ENCODE data around the gene TMEM11.

Gene TMEM11, protein sequence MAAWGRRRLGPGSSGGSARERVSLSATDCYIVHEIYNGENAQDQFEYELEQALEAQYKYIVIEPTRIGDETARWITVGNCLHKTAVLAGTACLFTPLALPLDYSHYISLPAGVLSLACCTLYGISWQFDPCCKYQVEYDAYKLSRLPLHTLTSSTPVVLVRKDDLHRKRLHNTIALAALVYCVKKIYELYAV

DNA sequence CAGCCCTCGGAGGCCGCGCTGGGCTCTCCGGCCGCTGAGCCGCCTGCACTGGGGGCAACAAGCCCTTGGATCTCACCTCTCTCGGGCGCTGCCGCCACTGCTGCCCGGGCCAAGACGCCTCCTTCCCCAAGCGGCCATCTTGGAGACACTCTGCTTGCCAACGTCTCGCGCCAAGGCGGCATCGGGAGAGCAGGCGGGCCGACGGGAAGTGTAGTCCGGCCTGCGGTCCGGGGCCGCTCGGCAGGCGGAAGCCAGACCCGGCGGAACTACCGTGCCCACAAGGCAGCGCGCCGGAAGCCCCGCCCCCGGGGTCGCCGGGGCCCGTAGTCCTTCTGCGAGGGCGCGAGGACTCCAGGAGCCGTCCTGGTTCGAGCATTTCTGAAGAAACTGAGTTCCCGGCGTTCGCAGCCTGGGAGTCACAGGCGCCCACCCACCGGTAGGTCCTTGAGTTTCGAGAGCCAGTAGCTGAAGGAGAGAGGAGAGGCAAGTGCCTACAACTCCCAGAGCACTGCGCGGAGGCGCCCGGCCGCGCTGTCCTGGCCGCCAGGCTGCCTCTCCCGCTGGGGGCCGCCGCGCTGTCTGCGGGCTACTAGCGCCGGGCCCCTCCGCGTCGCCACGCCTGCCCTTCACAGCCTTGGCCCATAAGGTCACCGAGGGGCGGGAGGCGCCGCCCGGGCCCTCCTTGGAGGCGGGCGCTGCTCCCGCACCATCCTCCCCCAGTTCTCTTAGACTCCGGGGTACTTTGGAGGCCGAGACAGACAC is at the start of gene TMEM11:
Gene TMEM11, minus strand, starts transcription at position 147 of the 762 bp plus-strand sequence. Its CDS starts 9 bp downstream, at position 138.
- DNase-seq: peak; percentile 96

DNA sequence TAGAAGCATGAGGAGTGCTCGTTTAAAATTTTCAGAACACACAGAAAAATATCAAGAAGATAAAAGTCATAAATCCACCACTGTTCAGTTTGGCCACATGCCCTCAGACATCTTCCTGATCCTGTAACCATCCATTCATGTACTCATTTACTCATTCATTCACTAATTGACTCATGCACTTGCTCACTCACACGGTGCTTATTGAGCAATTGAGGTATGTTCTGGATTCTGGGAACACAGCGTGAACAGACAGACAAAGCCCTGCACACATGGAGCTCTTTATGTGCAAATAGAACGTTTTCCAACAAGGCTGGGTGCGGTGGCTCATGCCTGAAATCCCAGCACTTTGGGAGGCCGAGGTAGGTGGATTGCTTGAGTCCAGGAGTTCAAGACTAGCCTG is 49.4 kb upstream of the TMEM11 start:
- DNase-seq: no peak

- no peak for DNase-seq
Measured at GRCh38 chr17:21262259-21262993, 48.5 kb upstream of the TMEM11 start.

- DNase-seq: no peak
Measured at GRCh38 chr17:21258593-21258992, 44.6 kb upstream of the TMEM11 start.

GRCh38 chr17:21253646-21254441 is 39.9 kb upstream of the TMEM11 start:
- no peak for DNase-seq

DNA sequence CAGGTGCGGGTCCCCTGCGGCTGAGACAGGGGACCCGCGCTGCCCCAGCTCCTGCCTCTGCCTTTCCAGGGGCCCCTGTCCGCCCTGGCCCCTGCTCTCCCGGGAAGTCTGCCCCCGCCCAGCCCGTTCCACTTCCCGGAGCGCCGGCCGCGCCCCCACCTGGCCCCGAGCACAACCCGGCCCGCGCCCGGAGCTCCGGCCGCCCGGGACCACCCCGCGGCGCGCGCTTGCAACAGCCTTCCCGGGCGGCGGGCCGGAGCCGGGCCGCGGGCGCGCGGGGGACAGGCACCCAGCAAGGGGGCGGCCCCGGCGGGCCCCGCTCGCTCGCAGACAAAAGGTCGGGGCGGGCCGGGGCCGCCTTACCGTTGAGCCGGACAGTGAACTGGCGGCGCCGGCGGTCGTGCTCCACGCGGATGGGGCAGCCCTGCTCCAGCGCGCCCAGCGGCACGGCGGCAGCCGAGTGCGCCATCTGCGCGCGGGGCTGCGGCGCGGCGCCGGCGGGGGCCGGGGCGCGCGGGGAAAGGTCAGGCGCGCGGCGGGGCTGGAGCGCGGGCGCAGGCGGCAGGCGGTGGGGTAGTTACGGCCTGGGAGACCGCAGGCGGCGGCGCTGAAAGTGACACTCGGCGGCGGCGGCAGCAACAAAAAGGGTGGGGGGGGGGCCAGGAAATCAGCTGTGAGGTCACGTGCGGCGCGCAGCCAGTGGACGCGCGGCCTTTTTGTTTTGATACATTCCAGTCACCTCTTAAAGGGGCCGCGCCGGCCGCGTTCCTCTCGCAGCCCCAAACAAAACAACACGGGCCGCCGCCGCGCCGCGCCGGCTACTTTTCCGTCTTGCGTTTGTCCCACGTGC is 39.1 kb upstream of the TMEM11 start, which contains the start of gene NATD1:
Gene NATD1, minus strand, starts transcription at position 615 of the 850 bp plus-strand sequence. Its CDS starts 146 bp downstream, at position 469.
- DNase-seq: peak; percentile 76

DNA sequence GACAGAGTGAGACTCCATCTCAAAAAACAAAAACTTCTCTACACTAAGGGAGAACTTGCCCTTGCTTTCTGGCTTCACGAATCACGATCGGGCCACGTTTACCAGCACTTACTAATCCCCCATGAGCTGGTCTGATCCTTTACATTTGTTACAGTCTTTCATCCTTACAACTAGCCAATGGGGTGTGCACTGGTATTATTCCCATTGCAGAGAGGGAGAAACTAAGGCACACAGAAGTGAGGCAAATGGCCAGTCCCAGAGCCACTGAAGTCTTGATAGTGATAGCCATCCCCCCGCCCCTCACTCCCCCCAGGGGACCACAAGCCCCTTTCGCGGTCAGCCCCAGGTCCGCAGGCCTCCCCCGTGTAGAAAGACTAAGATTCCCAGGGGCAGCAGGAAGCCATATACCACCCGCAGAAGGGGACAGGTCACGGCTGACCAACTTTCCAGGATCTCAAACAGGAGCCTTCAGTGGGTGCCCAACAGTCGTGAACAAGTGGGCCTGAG is 38.4 kb upstream of the TMEM11 start:
- no peak for DNase-seq

DNA sequence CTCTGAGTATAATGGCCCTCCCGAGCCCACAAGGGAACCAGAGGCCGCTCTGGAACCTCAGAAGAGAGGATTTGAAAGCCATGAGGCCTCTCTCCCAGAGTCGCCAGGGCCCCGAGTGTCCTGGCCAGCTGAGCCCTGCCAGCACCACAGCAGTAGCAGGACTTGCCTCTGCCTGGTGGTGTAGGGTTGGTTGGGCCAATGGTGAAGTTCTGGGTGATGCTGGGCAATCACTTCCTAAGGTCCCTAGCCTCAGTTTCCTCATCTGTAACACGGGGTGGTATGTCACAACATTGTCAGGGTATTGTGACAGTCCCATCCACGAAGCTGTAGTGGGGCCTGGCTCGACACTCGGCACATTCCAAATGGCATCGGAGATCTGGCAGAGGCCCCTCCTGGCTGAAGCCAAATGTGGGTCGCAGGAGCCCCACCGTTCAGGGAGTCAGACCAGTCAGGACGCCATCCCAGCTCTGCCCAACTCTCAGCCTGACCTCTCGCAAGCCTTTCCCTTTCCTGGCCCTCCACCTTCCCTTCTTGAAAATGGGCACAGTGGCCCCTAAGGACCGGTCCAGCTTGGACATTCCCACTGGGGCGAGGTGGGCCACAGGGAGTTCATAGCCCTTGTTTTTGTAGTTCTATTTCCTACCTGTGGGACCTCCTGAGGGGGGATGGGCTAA is 37.5 kb upstream of the TMEM11 start:
- no peak for DNase-seq

- no peak for DNase-seq
Measured at GRCh38 chr17:21250854-21251253, 36.9 kb upstream of the TMEM11 start.

- no peak for DNase-seq
Measured at GRCh38 chr17:21249920-21250703, 36.2 kb upstream of the TMEM11 start.

DNA sequence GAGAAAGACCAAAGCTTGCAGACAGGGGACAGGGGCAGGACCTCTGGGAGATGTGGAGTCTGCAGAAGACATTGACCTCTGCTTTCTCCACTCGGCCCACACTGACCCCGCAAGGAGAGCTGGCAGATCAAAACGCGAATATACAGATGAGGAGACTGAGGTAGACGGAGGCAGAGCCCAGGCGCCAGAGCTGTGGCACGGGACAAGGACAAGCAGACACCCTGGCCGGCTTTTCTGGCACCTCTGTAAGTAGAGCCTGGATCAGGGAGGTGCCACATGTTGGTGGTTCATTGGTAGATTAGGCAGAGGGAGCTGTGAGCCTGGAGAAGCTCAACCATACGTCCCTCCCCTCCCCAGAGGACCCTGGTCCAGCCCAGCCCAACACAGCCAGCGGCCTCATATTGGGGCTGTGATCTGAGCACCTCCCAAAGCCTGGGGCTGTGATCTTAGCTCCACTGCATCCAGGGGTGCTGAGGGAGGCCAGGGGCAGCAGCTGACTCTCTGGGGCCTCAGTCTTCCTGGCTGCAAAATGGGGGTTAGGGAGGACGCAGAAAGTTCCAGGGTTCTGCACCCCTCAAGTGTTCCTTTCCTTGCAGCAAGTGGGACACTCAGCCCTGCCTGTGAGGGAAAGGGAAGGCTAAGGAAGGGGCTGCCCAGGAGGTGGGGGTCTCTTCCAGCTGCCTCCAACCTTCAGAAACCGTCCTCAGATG is 35.3 kb upstream of the TMEM11 start:
- no peak for DNase-seq

DNA sequence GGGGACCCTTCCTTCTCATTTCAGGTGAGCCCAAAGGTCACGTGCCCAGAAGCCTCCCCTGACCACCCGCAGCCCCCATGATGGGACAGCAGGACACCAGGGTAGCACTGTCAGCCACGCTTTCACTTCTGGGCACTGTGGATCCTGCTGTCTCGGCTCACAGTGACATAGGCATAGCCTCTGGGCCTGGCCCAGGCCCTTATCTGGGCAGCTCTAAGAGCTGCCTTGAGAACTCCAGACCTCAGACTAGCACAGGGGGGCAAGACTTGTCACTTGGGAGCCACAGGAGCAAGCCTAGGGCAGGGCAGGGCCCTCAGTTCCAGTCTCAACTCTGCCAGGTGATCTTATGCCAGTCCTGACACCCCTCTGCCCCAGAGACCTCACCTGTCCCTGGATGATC is 34.5 kb upstream of the TMEM11 start:
- DNase-seq: no peak

DNA sequence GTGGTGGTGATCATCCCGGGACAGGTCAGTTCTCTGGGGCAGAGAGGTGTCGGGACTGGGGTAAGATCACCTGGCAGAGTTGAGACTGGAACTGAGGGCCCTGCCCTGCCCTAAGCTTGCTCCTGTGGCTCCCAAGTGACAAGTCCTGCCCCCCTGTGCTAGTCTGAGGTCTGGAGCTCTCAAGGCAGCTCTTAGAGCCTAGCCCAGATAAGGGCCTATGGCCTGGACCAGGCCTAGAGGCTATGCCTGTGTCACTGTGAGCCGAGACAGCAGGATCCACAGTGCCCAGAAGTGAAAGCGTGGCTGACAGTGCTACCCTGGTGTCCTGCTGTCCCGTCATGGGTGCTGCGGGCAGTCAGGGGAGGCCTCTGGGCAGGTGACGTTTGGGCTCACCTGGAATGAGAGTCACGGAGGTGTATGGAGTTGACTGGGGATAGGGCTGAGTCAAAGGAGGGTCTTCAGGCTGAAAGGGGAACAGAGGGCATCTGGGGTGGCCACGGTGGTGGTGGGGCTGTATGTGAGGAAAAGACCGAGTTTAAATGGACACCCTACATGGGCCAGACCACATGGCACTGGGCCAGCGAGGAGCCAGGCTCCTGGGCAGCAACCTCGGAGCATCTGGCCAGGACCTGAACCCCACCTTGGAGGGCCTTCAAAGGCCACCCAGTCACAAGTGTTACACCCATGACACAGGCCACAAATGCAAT is 33.7 kb upstream of the TMEM11 start:
- DNase-seq: no peak

DNA sequence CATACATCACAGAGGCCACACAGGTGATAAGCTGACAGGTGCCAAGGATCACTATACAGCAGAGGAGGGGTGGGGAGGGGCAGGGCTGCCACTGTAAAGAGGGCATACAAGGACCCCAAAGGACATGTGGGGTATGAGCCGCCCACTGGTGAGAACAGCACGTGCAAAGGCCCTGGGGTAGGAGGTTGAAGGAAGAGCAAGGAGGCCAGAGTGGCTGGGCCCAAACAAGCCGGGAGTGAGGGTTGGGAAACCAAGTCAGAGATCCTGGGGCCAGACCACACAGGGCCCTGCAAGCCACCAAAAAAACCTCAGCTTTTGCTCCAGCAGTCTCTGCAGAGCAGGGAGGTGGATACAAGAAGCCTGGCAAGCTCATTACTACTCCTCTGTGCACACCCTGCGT is 32.7 kb upstream of the TMEM11 start:
- no peak for DNase-seq

GRCh38 chr17:21245639-21246084 is 31.7 kb upstream of the TMEM11 start:
- no peak for DNase-seq

DNA sequence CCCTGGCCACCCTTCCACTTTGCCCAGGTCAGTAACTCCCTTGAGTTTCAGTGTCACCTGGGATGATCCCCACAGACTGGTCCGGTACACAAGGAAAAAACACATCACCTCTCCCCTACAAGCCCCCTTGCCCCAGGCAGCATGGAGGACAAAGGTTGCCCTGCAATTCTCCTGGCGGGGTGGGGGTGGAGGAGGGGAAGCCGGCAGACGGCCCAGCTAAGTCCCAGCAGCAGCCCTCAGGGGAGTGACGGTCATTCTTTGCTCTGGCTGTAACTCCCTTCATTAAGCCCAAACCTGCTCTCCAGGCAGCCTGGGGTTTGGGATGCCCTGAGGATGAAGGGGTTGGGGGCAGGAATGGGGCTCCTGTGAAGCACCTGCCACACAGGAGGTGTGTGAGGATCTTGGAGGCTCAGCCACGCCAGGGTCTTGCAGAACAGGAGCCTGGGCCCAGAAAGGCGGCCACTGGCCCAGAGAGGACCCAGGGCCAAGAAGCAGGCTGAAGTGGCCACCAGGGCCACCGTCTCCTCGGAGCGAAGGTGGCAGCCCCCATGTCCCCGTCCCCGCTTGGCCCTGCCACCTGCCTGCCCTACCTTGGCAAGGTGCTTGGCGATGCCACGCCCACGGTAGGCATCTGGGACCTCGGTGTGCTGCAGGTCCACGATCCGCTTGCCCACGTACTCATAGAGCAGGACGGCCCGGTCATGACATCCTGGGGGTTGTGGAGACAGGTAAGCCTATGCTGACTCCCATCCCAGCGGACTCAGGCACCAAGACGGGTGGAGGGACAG is 29.7 kb upstream of the TMEM11 start:
- no peak for DNase-seq

DNA sequence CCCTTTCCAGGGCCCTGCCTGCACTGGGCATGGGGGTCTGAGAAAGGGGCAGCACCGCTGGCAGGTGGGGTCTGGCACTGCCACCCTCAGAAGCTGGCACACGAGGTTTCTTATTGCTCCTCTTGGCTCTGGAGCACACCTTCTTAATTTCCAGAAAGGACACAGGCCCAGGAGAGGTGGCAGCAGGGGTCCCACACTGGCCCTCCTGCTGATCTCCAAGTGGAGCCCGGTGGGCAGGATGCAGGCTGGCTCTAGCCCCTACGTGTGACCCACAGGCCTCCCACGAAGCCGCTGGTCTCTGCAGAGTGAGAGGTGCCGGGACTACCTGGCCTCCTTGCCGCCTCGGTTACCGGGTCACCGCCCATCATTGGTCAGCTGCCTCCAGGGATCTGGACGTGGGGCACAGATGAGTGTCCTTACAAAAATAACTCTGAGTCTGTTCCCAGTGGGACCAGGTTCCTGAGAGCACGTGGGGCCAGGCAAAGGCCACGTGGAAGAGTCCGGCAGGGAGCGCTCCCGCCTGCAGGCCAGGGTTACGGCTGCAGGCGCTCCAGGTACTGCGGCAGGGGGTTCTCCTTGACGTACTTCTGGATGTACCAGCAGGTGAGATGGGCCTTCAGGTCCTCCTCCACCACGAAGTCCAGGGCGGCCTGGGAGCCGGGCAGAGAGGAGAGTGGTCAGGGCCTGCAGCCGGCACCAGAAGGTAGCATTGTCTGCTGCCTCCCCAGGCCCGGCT is 29.0 kb upstream of the TMEM11 start:
- no peak for DNase-seq
